Suppressor macrophage treated with lipopolysaccharide for 1 hour (primary cell): ENCODE measurements around the gene TUBB2B.
A peak's percentile ranks its signal among the peaks of the same experiment; 100 is the strongest.
"Not testable (repeated sequence)": the region's sequence is repeated elsewhere in the genome, so short reads cannot be mapped to it uniquely, and the experiment has no call there.

Experiments used
- DNase-seq, 3 donors: peaks; one replicate each; pipeline ENCODE4 v3.0.0-alpha.2; 2020 to 2022

The TUBB2B gene

GRCh38 chr6:3258201-3258600, 30.7 kb upstream of the TUBB2B start:
- DNase-seq, result no peak

DNA sequence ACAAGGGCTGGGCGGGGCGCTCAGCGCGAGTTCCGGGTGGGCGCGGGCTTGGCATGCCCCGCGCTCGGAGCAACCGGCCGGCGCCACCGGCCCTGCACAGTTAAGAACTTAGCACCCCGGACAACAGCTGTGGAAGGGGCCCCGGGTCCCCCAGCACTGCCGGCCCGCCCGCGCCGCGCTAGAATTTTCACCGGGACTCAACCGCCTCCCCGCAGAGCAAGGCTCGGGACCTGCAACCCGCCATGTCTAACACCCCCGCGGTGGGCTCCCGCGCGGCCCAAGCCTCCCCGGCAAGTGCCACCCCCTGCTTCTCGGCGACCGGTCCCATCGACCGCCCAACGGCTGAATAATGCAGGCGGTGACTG, 26.1 kb upstream of the TUBB2B start:
- DNase-seq, result no peak

DNA sequence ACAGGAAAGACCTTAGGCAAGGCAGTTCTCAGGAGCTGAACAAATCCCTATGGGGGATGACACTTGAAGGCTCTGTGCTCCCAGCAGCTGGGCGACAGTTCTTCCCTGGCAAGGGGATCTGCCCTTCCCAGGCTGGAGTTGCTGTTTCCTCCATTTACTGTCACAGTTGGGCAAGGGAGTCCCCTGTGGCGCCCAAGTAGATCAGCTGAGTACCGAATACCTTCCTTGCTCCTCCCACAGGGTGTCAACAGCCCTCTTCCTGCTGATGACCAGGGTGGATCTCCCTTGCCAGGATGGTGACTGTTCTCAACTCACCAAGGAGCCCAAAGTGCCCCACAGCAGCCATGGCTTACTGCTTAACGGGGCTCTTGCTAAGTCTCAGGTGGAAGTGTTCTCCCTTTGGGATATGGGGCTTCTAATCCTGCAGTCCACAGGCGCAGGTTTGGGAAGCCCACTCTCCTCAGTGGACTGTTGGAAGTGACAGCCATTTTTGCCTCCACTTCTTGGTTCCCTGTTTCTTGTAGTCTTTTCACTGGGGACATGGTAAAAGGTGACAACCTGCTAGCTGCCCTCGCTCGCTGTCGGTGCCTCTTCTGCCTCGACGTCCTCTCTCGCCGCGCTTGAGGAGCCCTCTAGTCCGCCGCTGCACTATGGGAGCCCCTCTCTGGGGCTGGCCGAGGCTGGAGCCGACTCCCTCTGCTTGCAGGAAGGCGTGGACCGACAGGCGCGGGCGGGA, 25.6 kb upstream of the TUBB2B start:
- DNase-seq, result peak in 2 of 3 donors; percentile 36 to 39

DNA sequence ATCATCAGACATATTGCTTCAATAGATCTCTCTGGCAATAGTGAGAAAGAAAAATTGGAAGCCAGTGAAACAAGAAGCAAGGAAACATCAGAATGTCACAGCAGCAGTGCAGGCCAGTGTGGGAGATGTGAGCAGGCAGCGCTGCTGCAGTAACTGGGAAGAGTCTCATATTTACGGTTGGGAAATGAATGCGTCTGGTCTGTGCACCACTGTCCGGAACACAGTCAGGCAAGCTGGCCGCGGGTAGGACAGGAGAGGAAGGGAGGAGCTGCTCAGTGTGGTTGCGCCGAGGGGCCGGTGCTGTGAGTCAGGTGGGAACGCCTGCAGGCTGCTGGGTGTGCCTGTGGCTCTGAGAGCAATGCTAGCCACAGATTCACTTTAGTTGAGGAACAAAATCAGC, 24.9 kb upstream of the TUBB2B start:
- no peak for DNase-seq

DNA sequence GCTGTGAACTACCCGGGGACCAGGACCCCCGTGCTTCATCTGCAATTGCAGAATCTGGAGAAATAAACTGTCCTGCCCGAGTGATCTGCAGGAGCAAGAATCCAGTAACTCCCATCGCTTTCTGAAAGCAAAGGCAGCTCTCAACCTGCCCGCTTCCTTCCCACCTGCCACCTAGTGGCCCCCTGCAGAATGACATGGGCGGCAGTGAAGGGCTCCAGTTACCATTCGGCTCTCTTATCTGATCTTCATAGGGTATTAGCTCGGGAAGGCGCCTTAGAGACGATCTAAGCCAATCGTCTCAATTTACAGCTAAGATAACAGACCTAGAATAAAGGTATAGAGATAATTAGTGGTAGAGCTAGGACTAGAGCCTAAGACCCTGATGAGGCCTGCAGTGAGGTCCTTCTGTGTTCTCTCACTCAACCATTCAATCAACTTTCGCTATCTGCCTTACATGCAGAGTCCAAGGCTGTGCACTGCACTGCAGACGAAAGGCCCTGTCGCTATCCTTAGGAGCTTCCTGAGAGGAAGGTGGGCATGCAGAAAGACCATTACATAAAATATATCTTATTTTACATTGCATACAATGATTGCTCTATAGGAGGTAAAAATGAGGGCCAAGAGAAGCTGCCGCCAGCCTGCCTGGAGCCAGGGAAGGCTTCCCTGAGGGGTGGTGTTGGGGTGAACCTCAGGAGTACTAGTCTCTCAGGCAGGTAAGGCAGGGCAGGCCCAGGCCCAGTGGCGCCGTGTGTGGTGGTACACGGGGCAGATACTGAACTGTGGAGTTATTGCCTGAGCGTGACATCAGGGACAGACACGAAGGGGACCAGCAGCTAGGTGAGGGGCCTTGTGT, 24.2 kb upstream of the TUBB2B start:
- peak; percentile 78 to 88 (median 88) for DNase-seq

DNA sequence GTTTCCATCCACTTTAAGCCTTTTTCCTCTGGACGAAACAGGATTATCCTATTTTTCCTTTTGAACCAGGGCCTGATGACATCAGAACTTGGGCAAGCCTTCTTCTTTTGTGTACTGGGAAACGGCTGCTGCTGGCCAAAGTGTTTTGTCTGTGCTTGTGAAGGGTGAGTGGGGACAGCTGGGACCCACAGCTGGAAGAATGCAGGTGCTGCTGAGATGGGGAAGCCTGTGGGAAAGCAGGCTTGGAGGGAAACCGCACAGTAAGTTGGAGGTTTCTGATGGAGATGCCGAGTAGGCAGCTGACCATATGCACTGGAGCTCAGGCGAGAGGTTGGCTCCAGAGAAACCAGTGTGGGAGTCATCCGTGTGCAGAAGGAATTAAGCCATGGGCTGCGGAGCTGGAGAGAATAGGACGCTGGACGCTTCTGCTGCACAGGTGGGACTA, 22.8 kb upstream of the TUBB2B start:
- DNase-seq, result no peak

- DNase-seq, result no peak
These were observed 22.4 kb upstream of the TUBB2B start for GRCh38 chr6:3249821-3250220.

GRCh38 chr6:3247255-3248146, 20.0 kb upstream of the TUBB2B start:
- peak in 1 of 3 donors; percentile 29 for DNase-seq

DNA sequence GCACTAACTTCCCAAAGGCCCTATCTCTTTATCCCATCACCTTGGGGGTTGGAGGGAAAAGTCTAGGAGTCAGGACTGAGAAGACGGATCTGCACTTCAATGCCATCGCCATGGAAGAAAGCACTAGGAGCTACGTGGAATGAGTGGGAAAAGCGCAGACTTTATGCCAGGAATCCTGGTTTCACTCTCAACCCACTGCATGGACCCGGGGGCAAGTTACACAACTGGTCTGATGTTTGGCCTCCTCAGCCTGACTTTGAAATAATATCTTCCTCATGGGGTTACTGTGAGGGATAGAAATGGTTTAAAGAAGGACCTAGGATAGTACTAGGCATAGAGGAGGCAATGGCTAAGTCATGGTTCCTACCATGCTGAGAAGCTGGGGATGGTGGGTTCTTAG, 17.8 kb upstream of the TUBB2B start:
- no peak for DNase-seq

DNA sequence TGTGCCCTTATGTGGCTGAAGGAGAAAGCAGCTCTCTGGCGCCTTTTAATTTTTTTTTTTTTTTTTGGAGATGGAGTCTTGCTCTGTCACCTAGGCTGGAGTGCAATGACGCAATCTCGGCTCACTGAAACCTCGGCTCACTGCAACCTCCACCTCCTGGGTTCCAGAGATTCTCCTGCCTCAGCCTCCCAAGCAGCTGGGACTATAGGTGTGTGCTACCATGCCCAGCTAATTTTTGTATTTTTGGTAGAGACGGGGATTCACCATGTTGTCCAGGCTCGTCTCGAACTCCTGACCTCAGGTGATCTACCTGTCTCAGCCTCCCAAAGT, 17.3 kb upstream of the TUBB2B start:
- not testable (repeated sequence) for DNase-seq

- no peak for DNase-seq
These were observed 16.8 kb upstream of the TUBB2B start for GRCh38 chr6:3244003-3244831.

DNA sequence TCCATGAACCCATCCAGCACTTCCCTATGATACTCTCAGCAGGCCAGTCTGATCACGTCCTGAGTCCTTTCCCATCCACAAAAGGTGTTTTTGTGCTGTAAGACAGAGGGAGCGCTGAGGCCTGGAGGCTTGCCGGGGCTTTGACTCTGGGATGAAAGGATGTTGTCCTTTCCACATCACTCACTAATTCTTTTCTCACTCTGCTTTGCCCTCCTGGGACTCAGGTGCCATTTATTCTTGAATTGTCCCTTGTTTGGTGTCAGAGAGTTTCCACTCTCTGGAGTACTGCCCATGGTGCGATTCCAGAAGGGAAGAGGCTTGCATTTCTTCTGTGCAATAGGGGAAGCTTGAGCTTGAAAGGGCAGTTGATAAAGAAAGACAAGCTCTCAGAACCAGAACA, 15.3 kb upstream of the TUBB2B start:
- DNase-seq, result no peak

DNA sequence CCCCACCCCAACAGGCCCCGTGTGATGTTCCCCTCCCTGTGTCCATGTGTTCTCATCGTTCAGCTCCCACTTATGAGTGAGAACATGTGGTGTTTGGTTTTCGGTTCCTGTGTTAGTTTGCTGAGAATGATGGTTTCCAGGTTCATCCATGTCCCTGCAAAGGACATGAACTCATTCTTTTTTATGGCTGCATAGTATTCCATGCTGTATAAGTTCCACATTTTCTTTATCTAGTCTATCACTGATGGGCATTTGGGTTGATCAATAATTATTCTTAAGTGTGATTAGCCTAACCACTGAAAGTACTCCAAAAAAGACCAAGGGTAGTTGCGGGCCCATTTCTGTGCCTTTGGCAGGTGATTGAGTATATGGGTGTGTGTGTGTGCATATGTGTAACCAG, 14.3 kb upstream of the TUBB2B start:
- not testable (repeated sequence) for DNase-seq

DNA sequence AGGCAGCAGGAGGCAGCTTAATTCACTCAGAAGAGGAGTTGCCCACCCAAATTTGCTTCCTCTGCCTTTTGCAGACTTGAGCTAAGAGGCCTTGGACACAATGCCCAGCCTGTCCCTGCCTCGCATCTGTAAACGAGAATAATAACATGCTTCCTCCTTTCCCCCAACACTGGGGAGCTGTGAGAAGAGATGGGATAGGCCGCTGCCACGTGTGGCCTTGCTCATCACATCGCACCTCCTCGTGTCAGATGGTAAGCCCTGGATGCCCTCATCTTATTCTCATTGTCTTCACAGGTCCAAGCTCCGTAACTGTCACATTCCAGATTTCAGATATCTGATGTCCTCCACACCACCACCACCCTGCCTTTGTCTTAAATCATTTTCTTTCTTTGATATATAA, 13.1 kb upstream of the TUBB2B start:
- DNase-seq, result no peak

DNA sequence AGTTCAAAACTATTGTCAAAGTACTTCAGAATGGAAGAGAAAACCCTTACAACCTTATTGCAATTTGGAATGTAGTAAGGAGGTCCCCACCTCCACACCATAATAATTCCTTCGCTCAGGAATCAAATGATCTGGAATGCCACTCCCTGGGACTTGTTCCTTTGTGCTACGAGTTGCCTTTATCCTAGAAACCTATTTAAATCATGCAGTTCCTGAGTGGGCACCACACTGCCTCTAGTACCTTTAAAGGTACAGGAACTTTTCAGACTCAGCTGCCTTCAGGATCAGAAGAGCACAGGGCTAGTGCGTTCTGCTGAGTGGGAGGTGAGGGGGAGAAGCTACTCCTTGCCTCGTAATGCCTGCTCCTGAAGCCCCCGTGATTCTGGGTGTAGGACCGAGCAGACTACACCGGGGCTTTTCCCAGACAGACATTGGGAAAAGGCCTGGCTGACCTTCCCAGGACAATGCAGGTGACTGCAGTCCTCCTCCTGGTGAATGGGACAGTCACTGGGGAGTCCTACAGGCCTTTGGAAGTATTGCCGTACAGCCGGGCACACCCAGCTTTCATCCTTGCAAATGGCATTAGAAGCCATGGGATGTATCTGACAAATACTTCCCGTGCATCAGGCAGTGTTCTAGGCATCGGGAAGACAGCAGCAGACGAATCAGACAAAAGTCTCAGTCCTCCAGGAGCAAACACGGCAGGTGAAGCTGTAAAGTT, 11.8 kb upstream of the TUBB2B start:
- DNase-seq, result no peak

DNA sequence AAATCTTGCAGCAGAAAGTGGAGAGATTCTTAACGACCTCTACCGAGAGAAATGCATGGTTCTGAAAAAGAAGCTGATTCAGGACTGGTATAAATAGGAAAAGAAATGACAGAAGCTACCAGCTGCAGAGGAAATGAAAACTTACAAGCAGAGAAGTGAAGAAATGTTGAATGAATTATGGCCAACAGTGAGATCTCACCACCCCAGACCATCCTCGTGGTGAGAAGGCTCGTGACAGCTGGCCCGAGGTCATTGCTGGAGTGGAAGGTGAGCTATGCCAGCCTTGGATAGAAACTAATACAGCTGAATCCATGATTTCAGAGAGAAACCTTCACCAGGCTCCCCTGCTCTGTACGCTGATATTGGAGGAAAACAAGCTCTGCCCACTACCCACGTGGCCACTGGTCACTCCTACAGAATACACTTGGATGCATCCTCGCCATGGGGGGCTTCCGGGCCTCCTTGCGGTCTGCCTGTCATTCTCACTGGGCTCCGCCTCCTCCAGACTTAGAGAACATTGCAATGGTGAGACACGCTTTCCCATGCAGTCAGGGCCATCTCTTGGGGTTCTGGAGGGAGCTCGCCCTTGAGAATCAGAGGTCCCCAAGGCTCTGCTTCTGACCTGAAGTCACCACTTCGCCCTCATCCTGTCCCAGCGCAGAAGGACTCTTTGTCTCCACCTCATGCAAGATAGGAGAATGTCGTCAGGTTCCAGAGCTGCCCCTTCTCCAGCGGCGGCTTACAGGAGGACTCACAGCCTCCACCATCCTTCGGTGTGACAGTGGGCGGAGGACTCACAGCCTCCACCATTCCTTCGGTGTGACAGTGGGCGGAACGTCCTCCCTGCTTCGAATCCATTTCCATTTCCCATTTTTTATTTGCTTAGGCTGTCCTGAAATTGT, 10.6 kb upstream of the TUBB2B start:
- peak in 2 of 3 donors; percentile 39 to 53 for DNase-seq

GRCh38 chr6:3236005-3236404, 8.6 kb upstream of the TUBB2B start:
- DNase-seq, result no peak

DNA sequence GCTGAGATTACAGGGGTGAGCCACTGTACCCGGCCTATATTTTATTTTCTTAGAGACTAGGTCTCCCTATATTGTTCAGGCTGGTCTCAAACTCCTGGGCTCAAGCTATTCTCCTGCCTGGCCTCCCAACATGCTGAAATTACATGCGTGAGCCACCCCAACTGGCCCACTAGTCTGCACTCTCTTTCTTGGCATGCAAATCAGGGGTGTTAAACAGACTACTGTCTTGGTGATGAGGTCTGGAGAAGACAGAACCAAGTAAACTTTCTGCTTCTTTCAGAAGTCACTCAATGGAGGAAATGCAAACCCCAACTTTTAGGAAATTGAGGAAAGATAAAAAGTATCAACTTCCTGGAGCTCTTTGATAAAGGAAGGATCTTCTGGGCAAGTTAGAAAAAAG, 8.0 kb upstream of the TUBB2B start:
- no peak for DNase-seq

DNA sequence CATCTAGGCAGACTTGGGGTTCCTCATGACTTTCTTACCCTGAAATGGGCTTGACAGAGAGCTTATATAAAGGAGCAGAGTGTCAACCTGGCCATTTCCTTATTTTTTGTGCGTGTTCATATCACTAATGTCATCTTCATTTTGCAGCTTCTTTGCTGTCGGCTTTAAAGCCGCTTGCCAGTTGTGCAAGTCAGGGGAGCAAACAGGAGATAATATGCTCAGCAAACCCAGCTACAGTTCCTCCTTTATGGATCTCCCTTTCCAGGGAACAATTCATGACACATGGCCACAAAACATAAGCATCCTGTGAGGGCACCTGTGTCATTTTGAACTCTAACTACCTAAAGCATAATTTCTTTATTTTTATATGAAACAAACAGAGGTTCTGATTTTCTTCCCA, 6.5 kb upstream of the TUBB2B start:
- DNase-seq, result no peak

DNA sequence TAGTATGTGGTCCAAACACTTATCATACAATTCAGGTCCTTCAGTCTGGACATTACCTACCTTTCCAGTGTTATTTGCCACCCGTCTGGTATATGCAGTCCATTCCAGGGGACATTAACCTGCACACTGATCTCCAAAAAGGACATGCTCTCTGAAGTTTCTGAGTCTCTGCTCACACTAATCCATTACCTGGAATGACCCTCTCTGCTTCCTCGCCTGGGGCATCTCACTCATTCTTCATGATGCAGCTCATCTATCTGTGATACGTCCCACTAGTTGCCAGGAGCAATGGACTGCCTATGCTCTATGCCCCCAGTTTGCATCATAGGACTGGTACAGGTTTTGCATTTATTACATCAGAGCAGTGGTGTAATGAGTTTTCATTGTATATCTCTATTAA, 5.9 kb upstream of the TUBB2B start:
- DNase-seq, result no peak
